IMR-90 (cell line): ENCODE data around the gene LMO4. TPM values are rescaled to one million over a fixed set of nuclear protein-coding genes. Genes with fewer than 3 reads are reported as not detected.

Experiments used
- ATAC-seq: fragments of 200-7000 bp; cut with Tn5 transposase; 2 replicates; pipeline ENCODE4 v1.9.1; 2020; ENCODE audit warnings: low read depth, mild to moderate bottlenecking, moderate library complexity
- BruUV-seq: library from RNA; stranded (reverse); fragments of 400-500 nt; replicated peaks from 2 replicates; lab custom pipeline; 2021; lab: Mats Ljungman, UMichigan
- CTCF ChIA-PET: fragments of 300-600 bp; formaldehyde crosslinking; extraction: SDS; loops from one replicate; lab custom pipeline; 2021; ENCODE audit warnings: antibody characterized with exemption; lab: Yijun Ruan, JAX
- POLR2A ChIA-PET: fragments of 300-600 bp; sonication (Branson Sonifier 250); formaldehyde crosslinking; loops from one replicate; lab custom pipeline; 2022; ENCODE audit warnings: antibody characterized with exemption; ENCODE audit not compliant: unreplicated experiment; lab: Charles Lee
- DNase-seq: peaks from one replicate; pipeline ENCODE4 v3.0.0; 2013
- H2AFZ ChIP-seq: replicated peaks from 2 replicates; pipeline ENCODE3; 2013; ENCODE audit warnings: low read length, mild to moderate bottlenecking; ENCODE audit not compliant: poor library complexity
- H2AK5ac ChIP-seq: 2 replicates; pipeline ENCODE4 v1.6.1; 2013; ENCODE audit warnings: low read depth, low read length, inconsistent platforms
- H2AK9ac ChIP-seq: replicated peaks from 2 replicates; pipeline ENCODE3; 2013; ENCODE audit warnings: mild to moderate bottlenecking, low read depth, low read length, moderate library complexity; ENCODE audit not compliant: poor library complexity
- H2BK120ac ChIP-seq: 2 replicates; pipeline ENCODE4 v1.6.1; 2013; ENCODE audit warnings: low read depth, low read length, inconsistent platforms
- H2BK15ac ChIP-seq: 3 replicates; pipeline ENCODE4 v1.6.1; 2013; ENCODE audit warnings: low read depth, low read length, inconsistent platforms
- H2BK20ac ChIP-seq: 2 replicates; pipeline ENCODE4 v1.6.1; 2013; ENCODE audit warnings: low read depth, mild to moderate bottlenecking, inconsistent platforms, low read length, moderate library complexity
- H2BK5ac ChIP-seq: 2 replicates; pipeline ENCODE4 v1.6.1; 2013; ENCODE audit warnings: mild to moderate bottlenecking, low read depth, low read length, inconsistent platforms; ENCODE audit not compliant: poor library complexity, severe bottlenecking
- H3K14ac ChIP-seq: replicated peaks from 2 replicates; pipeline ENCODE4 v1.6.1; 2013; ENCODE audit warnings: low read depth, low read length, inconsistent platforms
- H3K18ac ChIP-seq: 2 replicates; pipeline ENCODE4 v1.6.1; 2013; ENCODE audit warnings: low read depth, low read length, control low read depth
- H3K23ac ChIP-seq: 2 replicates; pipeline ENCODE4 v1.6.1; 2013; ENCODE audit warnings: low read depth, low read length, inconsistent platforms
- H3K27ac ChIP-seq: 2 replicates; pipeline ENCODE4 v1.5.1; 2013; ENCODE audit warnings: mild to moderate bottlenecking, control low read depth, low read length; ENCODE audit not compliant: insufficient read depth
- H3K27me3 ChIP-seq: 2 replicates; pipeline ENCODE4 v1.6.1; 2013; ENCODE audit warnings: low read length; ENCODE audit not compliant: control insufficient read depth, insufficient read depth
- H3K36me3 ChIP-seq: 2 replicates; pipeline ENCODE4 v1.6.1; 2013; ENCODE audit warnings: low read length, mixed read lengths; ENCODE audit not compliant: control insufficient read depth, insufficient read depth
- H3K4ac ChIP-seq: 2 replicates; pipeline ENCODE4 v1.6.1; 2013; ENCODE audit warnings: low read depth, low read length, inconsistent platforms
- H3K4me1 ChIP-seq: 2 replicates; pipeline ENCODE4 v1.6.1; 2013; ENCODE audit warnings: low read length, mixed read lengths; ENCODE audit not compliant: control insufficient read depth, insufficient read depth
- H3K4me2 ChIP-seq: 2 replicates; pipeline ENCODE4 v1.6.1; 2013; ENCODE audit warnings: low read depth, mild to moderate bottlenecking, control low read depth, low read length, moderate library complexity
- H3K4me3 ChIP-seq: 2 replicates; pipeline ENCODE4 v1.5.1; 2013; ENCODE audit warnings: low read depth, mild to moderate bottlenecking, control low read depth, low read length, moderate library complexity; ENCODE audit not compliant: insufficient read depth
- H3K56ac ChIP-seq: 2 replicates; pipeline ENCODE4 v1.6.1; 2013; ENCODE audit warnings: low read length, inconsistent platforms; ENCODE audit not compliant: insufficient read depth; ENCODE audit errors: extremely low read depth
- H3K79me1 ChIP-seq, 2 experiments: 2 replicates each; pipeline ENCODE4 v1.6.1; 2013; ENCODE audit warnings: low read length in 2 of 2, inconsistent platforms in 1 of 2, low read depth in 1 of 2
- H3K9ac ChIP-seq: 2 replicates; pipeline ENCODE4 v1.6.1; 2013; ENCODE audit warnings: low read depth, low read length, control low read depth
- H3K9me1 ChIP-seq: 2 replicates; pipeline ENCODE4 v1.6.1; 2013; ENCODE audit warnings: low read length, inconsistent platforms; ENCODE audit not compliant: insufficient read depth
- H3K9me3 ChIP-seq: 2 replicates; pipeline ENCODE4 v1.6.1; 2013; ENCODE audit warnings: low read length; ENCODE audit not compliant: control insufficient read depth, insufficient read depth
- H4K20me1 ChIP-seq: 2 replicates; pipeline ENCODE4 v1.6.1; 2013; ENCODE audit warnings: low read length, inconsistent platforms; ENCODE audit not compliant: insufficient read depth
- H4K5ac ChIP-seq: 2 replicates; pipeline ENCODE4 v1.6.1; 2013; ENCODE audit warnings: mild to moderate bottlenecking, low read depth, low read length, control low read depth
- H4K8ac ChIP-seq, 2 experiments: 2 replicates each; pipeline ENCODE4 v1.6.1; 2013; ENCODE audit warnings: low read depth in 2 of 2, low read length in 2 of 2, control low read depth in 1 of 2, inconsistent platforms in 1 of 2
- H4K91ac ChIP-seq: 2 replicates; pipeline ENCODE4 v1.6.1; 2013; ENCODE audit warnings: low read depth, low read length, inconsistent platforms; ENCODE audit not compliant: insufficient read depth
- BHLHE40 ChIP-seq: fragments of 150-350 bp; IDR thresholded peaks from 2 replicates; pipeline ENCODE4 v1.6.1; 2016; ENCODE audit warnings: mild to moderate bottlenecking, low read depth, low read length
- CEBPB ChIP-seq: IDR thresholded peaks from 2 replicates; pipeline ENCODE4 v1.6.1; 2012; ENCODE audit warnings: low read depth, low read length, improper control_type of control experiment
- CHD1 ChIP-seq: IDR thresholded peaks from 2 replicates; pipeline ENCODE4 v1.6.1; 2012; ENCODE audit warnings: low read depth, low read length, improper control_type of control experiment
- MAFK ChIP-seq: IDR thresholded peaks from 2 replicates; pipeline ENCODE4 v1.6.1; 2012; ENCODE audit warnings: low read depth, low read length, improper control_type of control experiment
- MAZ ChIP-seq: IDR thresholded peaks from 2 replicates; pipeline ENCODE4 v1.6.1; 2012; ENCODE audit warnings: low read depth, mild to moderate bottlenecking, low read length, improper control_type of control experiment, moderate library complexity, borderline replicate concordance
- MXI1 ChIP-seq: IDR thresholded peaks from 2 replicates; pipeline ENCODE4 v1.6.1; 2012; ENCODE audit warnings: low read depth, mild to moderate bottlenecking, low read length, moderate library complexity, borderline replicate concordance
- NFE2L2 ChIP-seq: fragments of 150-350 bp; IDR thresholded peaks from 2 replicates; pipeline ENCODE4 v1.6.1; 2016; ENCODE audit warnings: low read depth, mild to moderate bottlenecking, low read length
- POLR2A ChIP-seq: IDR thresholded peaks from 2 replicates; pipeline ENCODE4 v1.6.1; 2012; ENCODE audit warnings: mild to moderate bottlenecking, low read depth, low read length
- RAD21 ChIP-seq: IDR thresholded peaks from 2 replicates; pipeline ENCODE4 v1.6.1; 2012; ENCODE audit warnings: low read length, improper control_type of control experiment
- RCOR1 ChIP-seq: IDR thresholded peaks from 2 replicates; pipeline ENCODE4 v1.6.1; 2012; ENCODE audit warnings: mild to moderate bottlenecking, low read length, improper control_type of control experiment; ENCODE audit not compliant: insufficient replicate concordance
- RFX5 ChIP-seq: IDR thresholded peaks from 2 replicates; pipeline ENCODE4 v1.8.0; 2012; ENCODE audit warnings: low read depth, mild to moderate bottlenecking, low read length, moderate library complexity
- SMC3 ChIP-seq: fragments of 150-350 bp; IDR thresholded peaks from 2 replicates; pipeline ENCODE4 v1.6.1; 2016; ENCODE audit warnings: low read depth, mild to moderate bottlenecking, antibody characterized with exemption, low read length, moderate library complexity
- USF2 ChIP-seq: fragments of 150-350 bp; IDR thresholded peaks from 2 replicates; pipeline ENCODE4 v1.6.1; 2017; ENCODE audit warnings: mild to moderate bottlenecking, antibody characterized with exemption, low read length, low read depth
- WGBS, 2 experiments: methylation state at CpG; one replicate each; pipeline versions ENCODE4 v1.1.5 to v1.1.7; 2013; ENCODE audit warnings: missing lambda C conversion rate in 2 of 2; ENCODE audit not compliant: insufficient read length in 1 of 2; ENCODE audit errors: extremely low coverage in 2 of 2; 5-methylcytosine and 5-hydroxymethylcytosine counted together
- dilution Hi-C: fragments of 300-500 bp; cut with HindIII; formaldehyde crosslinking; loops from one replicate; pipeline ENCODE4 v1.14.3; 2018; ENCODE audit warnings: low sequenced_read_pairs; ENCODE audit not compliant: unreplicated experiment
- in situ Hi-C: fragments of 300-500 bp; cut with MboI; formaldehyde crosslinking; loops from 3 replicates; pipeline ENCODE4 v1.14.3; 2019; ENCODE audit warnings: low sequenced_read_pairs, inconsistent platforms, mixed read lengths
- intact Hi-C: fragments of 100-400 bp; cut with micrococcal nuclease; formaldehyde crosslinking; loops from 2 replicates; pipeline ENCODE4 v1.10.0; 2022
- polyA plus RNA-seq, 3 experiments: library from polyadenylated mRNA; depleted of rRNA; stranded (reverse); fragments of >200 nt; gene quantifications; 2 replicates each; pipeline ENCODE4 v1.2.3, GENCODE V29; 2012; ENCODE audit warnings: low replicate concordance in 1 of 3
- total RNA-seq: library from RNA; depleted of rRNA; stranded (reverse); fragments of >200 nt; gene quantifications from 2 replicates; pipeline ENCODE4 v1.2.3, GENCODE V29; 2012
- TF ChIP-seq, protein P1 (sequence below): fragments of 150-350 bp; IDR thresholded peaks from 2 replicates; pipeline ENCODE4 v1.6.1; 2016; ENCODE audit warnings: low read depth, mild to moderate bottlenecking, low read length, moderate library complexity, borderline replicate concordance
- TF ChIP-seq, protein P2 (sequence below): conservative IDR thresholded peaks from 2 replicates; pipeline ENCODE4 v1.5.1; 2012; ENCODE audit warnings: mild to moderate bottlenecking, low read depth, low read length, improper control_type of control experiment

LMO4 gene
- total and polyA plus RNA-seq, 2 of the 4 experiments (the other 2 are of a cell fraction): 98.9 to 109 TPM

DNA sequence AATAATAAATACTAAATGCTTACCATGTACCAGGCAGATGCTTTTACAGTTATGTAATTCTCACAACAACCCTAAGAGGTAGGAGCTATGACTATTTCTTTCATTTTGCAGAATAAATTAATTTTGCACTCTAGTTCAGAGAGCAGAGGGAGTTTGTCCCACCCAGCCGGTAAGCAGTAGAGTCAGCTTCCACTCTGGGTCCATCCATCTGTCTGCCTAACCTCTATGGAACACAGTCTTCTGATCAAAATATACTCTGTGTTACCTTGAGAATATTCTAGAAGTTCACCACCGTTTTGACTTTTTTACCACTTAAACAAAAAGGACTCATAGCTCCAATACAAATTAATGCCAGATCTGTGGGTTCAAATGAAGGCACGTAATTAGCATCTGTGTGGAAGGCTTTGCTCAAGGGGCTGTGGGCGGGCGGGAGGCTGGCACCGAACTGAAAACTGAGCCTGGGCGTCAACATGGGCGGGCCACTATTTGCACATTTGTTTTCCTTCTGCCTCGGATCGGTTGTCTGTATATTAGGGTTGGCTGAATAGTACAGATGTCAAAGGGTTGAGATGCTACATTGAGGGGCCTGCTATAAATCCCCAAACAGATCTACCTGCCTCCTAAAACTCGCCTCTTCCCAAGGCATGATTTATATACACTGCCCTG is 33.1 kb upstream of the LMO4 start:
- no peak overlapping the region for H2BK120ac ChIP-seq
- no TSS peak for BruUV-seq
- intact Hi-C loops: loop anchor here (10.0 kb wide), 1 partner anchor 889 kb away; no protein-coding TSS in a partner anchor
- TF ChIP-seq BHLHE40 (no peak), CHD1 (no peak), RCOR1 (no peak), SMC3 (no peak), USF2 (no peak), MXI1 (no peak), NFE2L2 (no peak), POLR2A (no peak), RAD21 (no peak), RFX5 (no peak), MAFK (no peak), MAZ (no peak), CEBPB (no peak)
- TF ChIP-seq, protein P1, sequence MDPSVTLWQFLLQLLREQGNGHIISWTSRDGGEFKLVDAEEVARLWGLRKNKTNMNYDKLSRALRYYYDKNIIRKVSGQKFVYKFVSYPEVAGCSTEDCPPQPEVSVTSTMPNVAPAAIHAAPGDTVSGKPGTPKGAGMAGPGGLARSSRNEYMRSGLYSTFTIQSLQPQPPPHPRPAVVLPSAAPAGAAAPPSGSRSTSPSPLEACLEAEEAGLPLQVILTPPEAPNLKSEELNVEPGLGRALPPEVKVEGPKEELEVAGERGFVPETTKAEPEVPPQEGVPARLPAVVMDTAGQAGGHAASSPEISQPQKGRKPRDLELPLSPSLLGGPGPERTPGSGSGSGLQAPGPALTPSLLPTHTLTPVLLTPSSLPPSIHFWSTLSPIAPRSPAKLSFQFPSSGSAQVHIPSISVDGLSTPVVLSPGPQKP: no peak
- TF ChIP-seq, protein P2, sequence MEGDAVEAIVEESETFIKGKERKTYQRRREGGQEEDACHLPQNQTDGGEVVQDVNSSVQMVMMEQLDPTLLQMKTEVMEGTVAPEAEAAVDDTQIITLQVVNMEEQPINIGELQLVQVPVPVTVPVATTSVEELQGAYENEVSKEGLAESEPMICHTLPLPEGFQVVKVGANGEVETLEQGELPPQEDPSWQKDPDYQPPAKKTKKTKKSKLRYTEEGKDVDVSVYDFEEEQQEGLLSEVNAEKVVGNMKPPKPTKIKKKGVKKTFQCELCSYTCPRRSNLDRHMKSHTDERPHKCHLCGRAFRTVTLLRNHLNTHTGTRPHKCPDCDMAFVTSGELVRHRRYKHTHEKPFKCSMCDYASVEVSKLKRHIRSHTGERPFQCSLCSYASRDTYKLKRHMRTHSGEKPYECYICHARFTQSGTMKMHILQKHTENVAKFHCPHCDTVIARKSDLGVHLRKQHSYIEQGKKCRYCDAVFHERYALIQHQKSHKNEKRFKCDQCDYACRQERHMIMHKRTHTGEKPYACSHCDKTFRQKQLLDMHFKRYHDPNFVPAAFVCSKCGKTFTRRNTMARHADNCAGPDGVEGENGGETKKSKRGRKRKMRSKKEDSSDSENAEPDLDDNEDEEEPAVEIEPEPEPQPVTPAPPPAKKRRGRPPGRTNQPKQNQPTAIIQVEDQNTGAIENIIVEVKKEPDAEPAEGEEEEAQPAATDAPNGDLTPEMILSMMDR: no peak

More for the DNA sequence above, 33.1 kb upstream of the LMO4 start:
- DNase-seq (no peak), ATAC-seq (no peak)
- Histone ChIP-seq H3K18ac (no peak overlapping the region), H2BK5ac (no peak overlapping the region), H3K4ac (no peak overlapping the region), H3K9me3 (no peaks in the 10 kb centered on the region; the same call in 1 of the 2 replicates), H3K4me3 (no peak overlapping the region), H3K9ac (no peak overlapping the region), H4K20me1 (no peaks in the 10 kb centered on the region), H3K27ac (no peak overlapping the region), H3K56ac (no peak overlapping the region), H4K91ac (no peak overlapping the region), H3K9me1 (no peaks in the 10 kb centered on the region), H3K36me3 (no peaks in the 10 kb centered on the region), H3K23ac (no peak overlapping the region), H4K5ac (no peak overlapping the region), H3K27me3 (peaks cover 2% of the 10 kb centered on the region), H3K4me2 (no peak overlapping the region), H2AK9ac (no peak overlapping the region), H3K14ac (no peak overlapping the region), H2AK5ac (no peak overlapping the region), H2AFZ (no peak overlapping the region), H3K79me1 (no peaks in the 10 kb centered on the region), H3K4me1 (0 out of 2 replicates have a peak, but pooled peaks cover 1% of the 10 kb centered on the region), H2BK20ac (no peak overlapping the region), H4K8ac (no peak overlapping the region), H2BK15ac (no peak overlapping the region)
- dilution Hi-C loops (no loop called here), in situ Hi-C loops (loop anchor here (10.0 to 25.0 kb wide), 2 partner anchors 1019 to 1267 kb away; no protein-coding TSS in a partner anchor)
- no CpG with 5 or more reads among the region's 11 CpGs for WGBS, 2 experiments
- ChIA-PET CTCF (interaction anchor here (1.4 kb wide), 1 partner anchor 164 kb away, joined by 3 read pairs; no protein-coding TSS in a partner anchor), POLR2A (no interaction called here)
